Measurements from ENCODE around the gene TRIM54.

Gene TRIM54

GRCh38 chr2:27240406-27240805 is 41.8 kb upstream of the TRIM54 start:
- H3K4me3 ChIP-seq (ENCODE audit: low read length, poor library complexity, severe bottlenecking), result no peak overlapping the region
- H3K4me1 ChIP-seq (ENCODE audit: insufficient read depth, low read length, poor library complexity, severe bottlenecking), result peaks cover 8% of the 10 kb centered on the region
- no peak overlapping the region for H2AFZ ChIP-seq (ENCODE audit: low read length)
- no peaks in the 10 kb centered on the region for H3K27me3 ChIP-seq (ENCODE audit: insufficient read depth, low read length, poor library complexity, severe bottlenecking)
- no peak overlapping the region for H3K9ac ChIP-seq (ENCODE audit: low read depth, low read length, poor library complexity, severe bottlenecking)
- no peak for TF ChIP-seq EZH2phosphoT487 (IDR thresholded peaks at IDR 0.05; ENCODE audit: borderline replicate concordance)
- H4K20me1 ChIP-seq (ENCODE audit: insufficient read depth, low read length, poor library complexity, severe bottlenecking), result no peaks in the 10 kb centered on the region
- H3F3A ChIP-seq (ENCODE audit: low read depth), result no peaks in the 10 kb centered on the region
- H3K79me2 ChIP-seq (ENCODE audit: insufficient read depth, low read length), result no peaks in the 10 kb centered on the region
- H3K9me3 ChIP-seq (ENCODE audit: insufficient read depth, low read depth, low read length), result no peaks in the 10 kb centered on the region
- no peak overlapping the region for H3K4me2 ChIP-seq (ENCODE audit: low read depth, low read length, poor library complexity, severe bottlenecking)
- H3K9me2 ChIP-seq (replicated peaks; ENCODE audit: low read depth, low read length), result no peaks in the 10 kb centered on the region
- peaks cover 92% of the 10 kb centered on the region; the same call in 1 of the 2 replicates for H3K36me3 ChIP-seq (ENCODE audit: insufficient read depth, low read length)

GRCh38 chr2:27241761-27242613 is 40.2 kb upstream of the TRIM54 start:
- Histone ChIP-seq H3K9me2 (replicated peaks; ENCODE audit: low read depth, low read length) (no peaks in the 10 kb centered on the region), H3K4me2 (ENCODE audit: low read depth, low read length, poor library complexity, severe bottlenecking) (no peak overlapping the region), H3K4me3 (ENCODE audit: low read length, poor library complexity, severe bottlenecking) (no peak overlapping the region), H2AFZ (ENCODE audit: low read length) (no peak overlapping the region), H3K36me3 (ENCODE audit: insufficient read depth, low read length) (peaks cover 77% of the 10 kb centered on the region; the same call in 1 of the 2 replicates), H3F3A (ENCODE audit: low read depth) (no peaks in the 10 kb centered on the region), H4K20me1 (ENCODE audit: insufficient read depth, low read length, poor library complexity, severe bottlenecking) (no peaks in the 10 kb centered on the region), H3K79me2 (ENCODE audit: insufficient read depth, low read length) (no peaks in the 10 kb centered on the region), H3K4me1 (ENCODE audit: insufficient read depth, low read length, poor library complexity, severe bottlenecking) (peaks cover 8% of the 10 kb centered on the region), H3K9me3 (ENCODE audit: insufficient read depth, low read depth, low read length) (no peaks in the 10 kb centered on the region), H3K27me3 (ENCODE audit: insufficient read depth, low read length, poor library complexity, severe bottlenecking) (no peaks in the 10 kb centered on the region), H3K9ac (ENCODE audit: low read depth, low read length, poor library complexity, severe bottlenecking) (no peak overlapping the region)
- TF ChIP-seq CTCF (conservative IDR thresholded peaks at IDR 0.05; ENCODE audit: low read length), result no peak
- TF ChIP-seq EZH2phosphoT487 (IDR thresholded peaks at IDR 0.05; ENCODE audit: borderline replicate concordance), result no peak

GRCh38 chr2:27242614-27242951 is 39.6 kb upstream of the TRIM54 start:
- Histone ChIP-seq H3K9me3 (ENCODE audit: insufficient read depth, low read depth, low read length) (no peaks in the 10 kb centered on the region), H3K4me2 (ENCODE audit: low read depth, low read length, poor library complexity, severe bottlenecking) (no peak overlapping the region), H3K9ac (ENCODE audit: low read depth, low read length, poor library complexity, severe bottlenecking) (no peak overlapping the region), H3K79me2 (ENCODE audit: insufficient read depth, low read length) (no peaks in the 10 kb centered on the region), H3F3A (ENCODE audit: low read depth) (no peaks in the 10 kb centered on the region), H3K4me3 (ENCODE audit: low read length, poor library complexity, severe bottlenecking) (no peak overlapping the region), H3K27me3 (ENCODE audit: insufficient read depth, low read length, poor library complexity, severe bottlenecking) (no peaks in the 10 kb centered on the region), H3K36me3 (ENCODE audit: insufficient read depth, low read length) (peaks cover 71% of the 10 kb centered on the region; the same call in 1 of the 2 replicates), H2AFZ (ENCODE audit: low read length) (no peak overlapping the region), H4K20me1 (ENCODE audit: insufficient read depth, low read length, poor library complexity, severe bottlenecking) (no peaks in the 10 kb centered on the region), H3K9me2 (replicated peaks; ENCODE audit: low read depth, low read length) (no peaks in the 10 kb centered on the region), H3K4me1 (ENCODE audit: insufficient read depth, low read length, poor library complexity, severe bottlenecking) (peaks cover 8% of the 10 kb centered on the region)
- no peak for TF ChIP-seq EZH2phosphoT487 (IDR thresholded peaks at IDR 0.05; ENCODE audit: borderline replicate concordance)
- no peak for TF ChIP-seq CTCF (conservative IDR thresholded peaks at IDR 0.05; ENCODE audit: low read length)
